ENCODE measurements around the gene ADGRF3.
"Not testable (repeated sequence)": the region's sequence is repeated elsewhere in the genome, so short reads cannot be mapped to it uniquely, and the experiment has no call there.

GRCh38 chr2:26268670-26269385, 77.8 kb downstream of the ADGRF3 start:
- not testable (repeated sequence) for TF ChIP-seq GATA2 (CRISPR knock-in tag; IDR thresholded peaks at IDR 0.05); USF2 (IDR thresholded peaks at IDR 0.05; ENCODE audit: borderline replicate concordance, low read depth, low read length); RXRA (IDR thresholded peaks at IDR 0.05; ENCODE audit: borderline replicate concordance, low read depth); CTCF (IDR thresholded peaks at IDR 0.05); CHD2 (IDR thresholded peaks at IDR 0.05; ENCODE audit: low read length, partially characterized antibody); GABPA (IDR thresholded peaks at IDR 0.05; ENCODE audit: low read depth); TCF12 (IDR thresholded peaks at IDR 0.05)

Measured in SK-N-SH (cell line).